Sigmoid colon (tissue), 4 donors: ENCODE data around the gene RGMB.

ENCODE experiments used
- CTCF ChIP-seq, 4 experiments: fragments of 450-650 bp in 3 of 4; fragments of 200-600 bp in 1 of 4; IDR thresholded peaks; one replicate each; pipeline ENCODE4 v1.5.1; 2016 to 2019; ENCODE audit warnings: antibody characterized with exemption in 4 of 4, mild to moderate bottlenecking in 3 of 4, moderate library complexity in 2 of 4
- EP300 ChIP-seq, 4 donors: sonication (generic); formaldehyde crosslinking; IDR thresholded peaks; one replicate each; pipeline ENCODE4 v1.6.1; 2017; ENCODE audit warnings: antibody characterized with exemption in 4 of 4
- POLR2A ChIP-seq, 2 donors: fragments of 450-650 bp; IDR thresholded peaks; one replicate each; pipeline ENCODE4 v1.6.1; 2016; ENCODE audit warnings: antibody characterized with exemption in 2 of 2, mild to moderate bottlenecking in 2 of 2, moderate library complexity in 2 of 2
- POLR2AphosphoS5 ChIP-seq, 4 donors: sonication (generic); formaldehyde crosslinking; IDR thresholded peaks; one replicate each; pipeline ENCODE4 v1.6.1; 2017; ENCODE audit warnings: antibody characterized with exemption in 4 of 4

- TF ChIP-seq POLR2AphosphoS5 (IDR thresholded peaks at IDR 0.05) (no peak), POLR2A (IDR thresholded peaks at IDR 0.05) (no peak), CTCF (IDR thresholded peaks at IDR 0.05) (no peak), EP300 (IDR thresholded peaks at IDR 0.05) (no peak)
Measured at GRCh38 chr5:98783051-98783649, 9.7 kb downstream of the RGMB start.
